NCI-H2196 treated with DMSO at 0.1 percent for 48 hours (cell line): Measurements from ENCODE around the gene DLG5.

Source experiments
- DNase-seq: peaks from one replicate; lab custom pipeline; 2025; ENCODE audit not compliant: unreplicated experiment; lab: John Stamatoyannopoulos, UW

DLG5 gene

GRCh38 chr10:77955136-77955535, 28.6 kb upstream of the DLG5 start:
- DNase-seq, result no peak

GRCh38 chr10:77949167-77949566, 22.6 kb upstream of the DLG5 start:
- DNase-seq, result no peak

GRCh38 chr10:77946084-77946483, 19.5 kb upstream of the DLG5 start:
- DNase-seq, result no peak

GRCh38 chr10:77944519-77944918, 18.0 kb upstream of the DLG5 start:
- no peak for DNase-seq

- DNase-seq, result no peak
These were observed 16.8 kb upstream of the DLG5 start for GRCh38 chr10:77943121-77943901.

- no peak for DNase-seq
These were observed 15.2 kb upstream of the DLG5 start for GRCh38 chr10:77941790-77942189.

- DNase-seq, result no peak
These were observed 14.1 kb upstream of the DLG5 start for GRCh38 chr10:77940627-77941026.

GRCh38 chr10:77940225-77940624, 13.7 kb upstream of the DLG5 start:
- no peak for DNase-seq

- no peak for DNase-seq
These were observed 13.0 kb upstream of the DLG5 start for GRCh38 chr10:77939561-77940001.

- no peak for DNase-seq
These were observed 10.4 kb upstream of the DLG5 start for GRCh38 chr10:77936697-77937567.

GRCh38 chr10:77932016-77932715, 5.6 kb upstream of the DLG5 start:
- DNase-seq, result no peak

- no peak for DNase-seq
These were observed 1.1 kb upstream of the DLG5 start for GRCh38 chr10:77927402-77928246.

GRCh38 chr10:77925795-77926565, 575 bp downstream of the DLG5 start:
- no peak for DNase-seq

GRCh38 chr10:77925410-77925794, 1.2 kb downstream of the DLG5 start:
- no peak for DNase-seq

- no peak for DNase-seq
These were observed 3.9 kb downstream of the DLG5 start for GRCh38 chr10:77922566-77923179.

GRCh38 chr10:77922055-77922454, 4.5 kb downstream of the DLG5 start:
- no peak for DNase-seq

- DNase-seq, result no peak
These were observed 5.2 kb downstream of the DLG5 start for GRCh38 chr10:77921395-77921794.

- no peak for DNase-seq
These were observed 6.1 kb downstream of the DLG5 start for GRCh38 chr10:77920495-77920894.

- DNase-seq, result no peak
These were observed 6.8 kb downstream of the DLG5 start for GRCh38 chr10:77919713-77920108.
